HG02642 (cell line): ENCODE data around the gene KRCC1.
A peak's percentile ranks its signal among the peaks of the same experiment; 100 is the strongest.

Experiments used
- ATAC-seq: cut with Tn5 transposase; IDR thresholded peaks from one replicate; pipeline ENCODE4 v1.9.1; 2021; ENCODE audit warnings: mild to moderate bottlenecking; ENCODE audit not compliant: unreplicated experiment, poor library complexity

The KRCC1 gene

DNA sequence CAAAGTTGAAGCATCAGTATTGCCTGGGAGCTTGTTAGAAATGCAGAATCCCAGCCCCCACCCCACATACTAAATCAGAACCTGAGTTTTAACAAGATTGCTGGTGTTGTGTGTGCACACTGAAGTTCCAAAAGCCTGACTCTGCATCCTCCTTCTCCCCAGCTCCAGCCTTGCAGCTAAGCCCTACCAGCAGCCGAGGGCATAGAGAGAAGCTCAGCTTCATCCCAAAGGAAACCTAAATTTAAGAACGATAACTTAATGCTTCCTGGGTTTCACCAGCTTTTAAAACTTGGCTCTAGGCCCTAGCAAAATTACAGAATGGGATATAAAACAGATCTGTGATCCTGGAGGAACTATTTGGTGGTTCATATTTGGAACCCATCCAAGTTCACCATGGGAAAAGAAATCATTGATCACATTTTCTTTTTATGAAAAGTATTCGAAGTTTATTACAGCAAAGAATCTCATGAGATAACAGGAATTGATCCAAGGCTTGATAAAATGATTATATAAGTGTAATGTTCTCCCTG is 23.1 kb upstream of the KRCC1 start:
- no peak for ATAC-seq

DNA sequence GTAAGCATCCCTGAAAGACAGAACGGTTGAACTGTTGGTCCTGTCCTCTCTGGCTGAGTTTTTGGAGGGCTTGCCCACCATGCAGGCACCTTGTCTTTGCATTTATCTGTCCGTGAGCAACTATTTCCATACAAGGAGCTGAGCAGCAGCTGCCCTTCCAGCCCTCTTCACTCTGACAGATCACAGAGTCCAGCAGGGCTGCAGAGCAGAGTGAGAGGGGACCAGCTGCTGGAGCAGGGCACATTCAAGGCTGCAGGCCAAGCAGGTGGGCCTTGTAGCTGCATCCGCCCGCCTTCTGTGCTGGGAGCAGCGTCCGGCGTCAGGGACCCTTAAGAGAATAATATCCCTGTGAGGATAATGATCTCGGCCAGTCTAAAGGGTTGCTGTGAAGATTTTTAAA is 21.5 kb upstream of the KRCC1 start:
- no peak for ATAC-seq

- no peak for ATAC-seq
Observed at GRCh38 chr2:88074854-88075292, 19.3 kb upstream of the KRCC1 start.

GRCh38 chr2:88074150-88074549 is 18.6 kb upstream of the KRCC1 start:
- no peak for ATAC-seq

DNA sequence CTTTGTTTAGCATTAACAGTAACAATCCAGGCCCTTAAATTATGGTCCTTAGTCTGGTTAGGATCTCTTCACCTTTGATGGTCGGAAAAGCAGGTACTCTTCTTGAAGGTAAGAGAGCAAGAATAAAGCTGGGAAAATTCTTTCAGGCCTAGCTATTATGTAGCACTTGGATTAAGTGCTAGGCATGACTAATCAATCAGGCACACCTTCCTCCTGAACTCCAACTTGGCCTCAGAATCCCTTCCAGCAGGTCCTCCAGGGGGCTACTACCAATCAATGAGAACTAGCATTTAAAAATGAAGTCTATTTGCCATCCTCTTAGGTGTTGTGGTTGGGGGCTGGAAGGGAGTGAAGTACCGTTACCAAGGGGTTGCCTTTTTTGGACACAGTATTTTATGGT is 15.8 kb upstream of the KRCC1 start:
- no peak for ATAC-seq

GRCh38 chr2:88070055-88070454 is 14.5 kb upstream of the KRCC1 start:
- no peak for ATAC-seq

DNA sequence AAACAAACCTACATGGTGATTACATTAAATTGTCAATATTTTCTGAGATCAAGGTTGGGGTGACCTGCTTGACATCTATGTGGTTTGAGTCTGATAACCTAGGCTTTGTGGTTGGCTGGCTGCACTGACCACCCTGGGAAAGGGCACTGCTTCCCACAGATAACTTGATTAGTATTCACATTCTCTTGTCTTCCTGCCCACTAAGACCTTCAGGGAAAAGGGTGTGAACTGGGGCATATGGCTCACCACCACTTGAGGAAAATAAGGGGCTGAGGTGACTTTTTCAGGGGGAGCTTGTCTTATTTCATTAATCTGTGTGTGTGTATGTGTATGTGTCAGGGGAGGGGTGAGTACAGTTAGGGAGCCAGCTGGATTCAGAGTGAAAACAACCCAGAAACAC is 13.5 kb upstream of the KRCC1 start:
- ATAC-seq, result no peak

DNA sequence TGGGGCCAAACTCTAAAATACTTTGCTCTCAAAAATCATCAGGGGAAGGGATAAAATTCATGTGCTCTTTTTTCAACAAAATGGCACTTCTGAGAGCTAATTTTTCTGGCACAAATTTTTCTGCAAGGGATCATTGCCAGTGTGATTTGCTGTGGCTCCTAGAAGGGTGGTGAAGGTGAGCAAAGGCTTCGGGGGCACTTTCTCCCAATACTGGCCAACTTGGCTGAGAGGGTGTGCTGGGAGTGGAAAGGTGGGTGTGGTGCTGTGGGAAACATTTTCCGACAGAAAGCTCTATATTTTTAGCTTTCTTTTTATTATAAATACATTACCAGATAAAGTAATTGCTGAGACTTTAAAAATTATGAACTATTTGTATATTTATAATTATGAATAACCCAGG is 12.5 kb upstream of the KRCC1 start:
- ATAC-seq, result no peak

DNA sequence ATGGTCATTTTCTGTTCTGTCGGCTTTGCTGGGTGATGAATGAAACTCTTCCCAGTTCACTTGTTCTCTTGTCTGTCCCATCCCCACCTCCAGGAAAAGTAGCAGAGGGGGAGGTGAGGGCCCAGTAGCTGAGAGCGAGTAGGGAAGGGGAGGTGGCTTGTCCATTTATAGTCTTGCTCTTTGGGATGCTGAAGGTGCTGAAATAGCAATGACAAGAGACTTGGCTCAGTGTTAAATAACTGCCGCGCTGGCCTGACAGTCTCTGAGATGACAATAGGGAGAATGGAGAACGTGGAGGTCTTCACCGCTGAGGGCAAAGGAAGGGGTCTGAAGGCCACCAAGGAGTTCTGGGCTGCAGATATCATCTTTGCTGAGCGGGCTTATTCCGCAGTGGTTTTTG is 12.0 kb upstream of the KRCC1 start, which contains the start of gene SMYD1:
Gene SMYD1 (plus strand): TSS at position 228 of the 400 bp plus-strand sequence. CDS start 40 bp downstream, at position 268.
- no peak for ATAC-seq

DNA sequence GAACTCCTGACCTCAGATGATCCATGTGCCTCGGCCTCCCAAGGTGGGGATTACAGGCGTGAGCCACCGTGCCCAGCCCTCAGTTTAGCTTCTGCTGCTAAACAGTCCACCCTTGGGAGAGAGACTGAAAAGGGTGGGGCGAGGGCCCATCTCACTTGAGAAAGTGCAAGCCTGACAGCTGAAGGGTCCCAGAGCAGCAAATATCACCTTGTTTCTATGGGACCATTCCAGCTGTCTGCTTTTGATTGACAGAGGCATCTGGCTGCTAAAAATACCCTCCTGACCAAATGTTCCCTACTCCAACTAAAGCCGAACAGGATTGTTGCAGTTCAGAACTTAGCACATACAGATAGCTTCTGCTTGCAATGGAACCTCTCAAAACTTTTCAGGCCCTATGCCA is 11.6 kb upstream of the KRCC1 start:
- ATAC-seq, result no peak

DNA sequence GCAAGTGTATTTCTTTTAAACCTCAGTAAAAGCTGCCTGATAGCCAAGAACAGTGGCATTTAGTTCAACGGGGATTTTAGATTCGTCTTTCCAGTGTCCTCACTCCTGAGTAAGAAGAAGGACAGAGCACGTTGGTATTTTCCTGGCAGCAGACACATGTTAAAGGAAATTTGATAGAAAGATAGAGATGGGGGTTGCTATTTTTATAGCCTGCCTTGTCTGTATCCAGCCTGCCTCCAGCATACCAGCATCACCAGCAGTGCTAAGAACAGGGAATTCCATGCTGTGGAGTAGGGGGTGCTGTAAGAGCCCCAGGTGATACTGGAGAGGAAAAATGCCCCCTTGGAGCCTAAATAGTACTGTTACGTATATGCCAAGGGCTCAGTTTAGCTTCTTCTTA is 11.0 kb upstream of the KRCC1 start:
- no peak for ATAC-seq

- ATAC-seq, result no peak
Observed at GRCh38 chr2:88061295-88061694, 5.7 kb upstream of the KRCC1 start.

- no peak for ATAC-seq
Observed at GRCh38 chr2:88060907-88061275, 5.3 kb upstream of the KRCC1 start.

DNA sequence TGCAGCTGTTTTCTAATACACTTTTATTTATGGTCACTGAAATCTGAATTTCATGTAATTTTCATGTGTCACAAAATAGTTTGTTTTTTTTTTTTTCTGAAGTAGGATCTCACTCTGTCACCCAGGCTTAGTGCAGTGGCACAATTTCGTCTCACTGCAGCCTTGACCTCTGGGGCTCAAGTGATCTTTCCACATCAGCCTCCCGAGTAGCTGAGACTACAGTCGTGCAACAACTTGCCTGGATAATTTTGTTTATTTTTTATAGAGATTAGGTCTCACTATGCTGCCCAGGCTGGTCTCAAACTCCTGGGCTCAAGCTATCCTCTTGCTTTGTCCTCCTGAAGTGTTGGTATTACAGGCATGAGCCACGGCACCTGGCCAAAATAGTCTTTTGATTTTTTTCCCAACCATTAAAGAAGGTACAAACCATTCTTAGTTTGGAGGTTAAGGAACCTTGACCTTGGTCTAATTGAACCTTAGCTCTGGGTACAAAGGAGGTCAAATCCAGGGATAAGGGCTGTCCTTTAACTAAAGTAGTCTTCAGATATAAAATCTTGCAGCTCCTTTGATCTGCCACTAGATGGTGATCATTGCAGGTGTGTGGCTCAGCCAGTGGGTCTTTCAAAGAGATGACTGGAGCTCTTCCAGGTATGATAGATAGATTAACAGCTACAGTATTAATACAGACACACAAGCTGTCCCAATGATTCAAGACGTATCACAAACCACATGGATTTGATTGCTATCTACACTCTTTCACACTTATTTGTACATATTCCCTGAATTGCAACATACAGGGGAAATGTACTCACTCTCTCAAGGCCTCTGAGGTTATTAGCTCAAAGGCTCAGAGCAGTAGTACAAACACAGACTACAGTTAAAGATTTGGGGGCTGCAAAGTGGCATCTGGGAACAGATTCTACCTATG is 4.7 kb upstream of the KRCC1 start:
- peak; percentile 40 for ATAC-seq

DNA sequence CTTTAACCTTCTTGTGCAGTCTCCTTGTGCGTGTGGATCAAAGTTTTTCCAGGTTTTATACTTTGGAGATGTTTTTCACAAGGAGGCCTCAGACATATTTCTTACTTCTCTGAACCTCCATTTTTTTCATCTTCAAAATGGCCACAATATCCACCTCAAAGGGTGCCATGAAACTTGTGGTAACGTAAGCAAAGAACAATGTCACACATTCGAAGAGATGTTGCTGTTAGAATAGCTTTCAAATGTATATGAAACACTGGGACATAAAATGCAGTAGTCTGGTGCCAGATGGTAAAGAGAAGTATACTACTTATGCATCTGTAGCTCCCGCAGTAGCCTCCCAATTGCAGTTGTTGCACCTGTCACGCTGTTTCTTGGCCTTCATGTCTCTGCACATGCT is 2.6 kb upstream of the KRCC1 start:
- no peak for ATAC-seq

- no peak for ATAC-seq
Observed at GRCh38 chr2:88057437-88057844, 1.9 kb upstream of the KRCC1 start.

- no peak for ATAC-seq
Observed at GRCh38 chr2:88054782-88055370, 707 bp downstream of the KRCC1 start.

- no peak for ATAC-seq
Observed at GRCh38 chr2:88053934-88054781, 1.4 kb downstream of the KRCC1 start.

DNA sequence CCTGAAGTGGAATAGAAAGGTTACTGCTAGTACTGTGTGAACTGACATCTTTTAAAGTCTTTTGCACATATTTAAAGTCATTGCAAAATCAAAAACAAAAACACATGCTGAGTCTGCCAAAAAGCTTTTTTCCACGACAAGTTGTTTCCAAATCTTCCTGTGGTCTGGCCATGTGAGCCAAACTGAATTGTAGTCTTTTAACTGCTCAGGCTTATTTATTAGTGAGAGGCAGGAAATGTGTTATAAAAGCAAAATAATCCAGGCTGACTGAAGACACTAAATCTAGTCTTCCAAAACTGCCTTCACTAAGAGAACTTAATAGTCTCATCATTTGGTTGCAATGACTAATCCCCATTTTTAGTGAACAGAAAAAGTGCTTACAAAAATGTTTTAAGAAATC is 2.3 kb downstream of the KRCC1 start:
- ATAC-seq, result no peak

- no peak for ATAC-seq
Observed at GRCh38 chr2:88051792-88052191, 3.8 kb downstream of the KRCC1 start.

GRCh38 chr2:88049622-88050021 is 6.0 kb downstream of the KRCC1 start:
- no peak for ATAC-seq
